ENCODE data around the gene CDK17. TPM values are rescaled to one million over a fixed set of nuclear protein-coding genes. Genes with fewer than 3 reads are reported as not detected.

Gene CDK17
- total and polyA plus RNA-seq, 2 of the 8 experiments (the other 6 are each of a cell fraction or from before 2014, with no cell fraction given), result 5.8 to 20.0 TPM

DNA sequence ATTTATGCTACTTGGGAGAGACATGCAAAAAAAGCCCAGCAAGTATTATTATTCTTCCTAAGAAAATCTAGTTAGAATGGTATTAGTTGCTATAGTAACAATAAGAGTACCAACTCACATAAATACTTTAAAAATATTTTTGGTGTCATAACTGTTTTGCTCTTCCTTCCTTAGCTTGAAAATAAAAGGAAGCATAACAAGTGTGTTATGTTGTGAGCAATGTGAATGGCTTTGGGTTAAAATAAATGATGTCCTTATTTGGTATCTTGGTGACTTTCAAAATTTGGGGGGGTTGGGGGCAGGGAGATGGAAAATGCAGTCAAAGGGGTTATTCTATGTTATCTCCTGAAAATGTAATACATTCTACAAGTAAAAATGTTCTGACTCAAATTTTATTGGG lies 115.1 kb downstream of the CDK17 start (continued):
- no peak for TF ChIP-seq PHF8 (conservative IDR thresholded peaks at IDR 0.05; ENCODE audit: low read depth, low read length)
- no peak for TF ChIP-seq KDM4A (IDR thresholded peaks at IDR 0.05; ENCODE audit: low read depth, low read length, severe bottlenecking)
- no peak for TF ChIP-seq BACH1 (IDR thresholded peaks at IDR 0.05; ENCODE audit: low read length)
- TF ChIP-seq MAFK (IDR thresholded peaks at IDR 0.05; ENCODE audit: low read depth, low read length), result no peak
- TF ChIP-seq ASH2L (IDR thresholded peaks at IDR 0.05; ENCODE audit: low read length), result no peak
- no peak for TF ChIP-seq RXRA (IDR thresholded peaks at IDR 0.05; ENCODE audit: insufficient read depth, low read depth, low read length)
- TF ChIP-seq TBP (IDR thresholded peaks at IDR 0.05; ENCODE audit: low read depth, low read length), result no peak
- TF ChIP-seq CREB1 (IDR thresholded peaks at IDR 0.05), result no peak
